Measurements from ENCODE around the gene FXN.

The FXN gene

GRCh38 chr9:69131682-69132081, 96.1 kb downstream of the FXN start:
- no peak for FAIRE-seq
- DNase-seq (ENCODE audit: insufficient read length, low spot score), result no peak
- no peak for TF ChIP-seq CTCF (IDR thresholded peaks at IDR 0.05; ENCODE audit: insufficient read depth, missing control alignments)

GRCh38 chr9:69132361-69132760, 96.8 kb downstream of the FXN start:
- DNase-seq (ENCODE audit: insufficient read length, low spot score) (no peak), FAIRE-seq (no peak)
- no peak for TF ChIP-seq CTCF (IDR thresholded peaks at IDR 0.05; ENCODE audit: insufficient read depth, missing control alignments)

- FAIRE-seq, result no peak
- DNase-seq (ENCODE audit: insufficient read length, low spot score), result no peak
- no peak for TF ChIP-seq CTCF (IDR thresholded peaks at IDR 0.05; ENCODE audit: insufficient read depth, missing control alignments)
Measured at GRCh38 chr9:69134412-69134811, 98.9 kb downstream of the FXN start.

- DNase-seq (ENCODE audit: insufficient read length, low spot score) (no peak), FAIRE-seq (no peak)
- TF ChIP-seq CTCF (IDR thresholded peaks at IDR 0.05; ENCODE audit: insufficient read depth, missing control alignments), result no peak
Measured at GRCh38 chr9:69136185-69136584, 100.6 kb downstream of the FXN start.

- FAIRE-seq (no peak), DNase-seq (ENCODE audit: insufficient read length, low spot score) (no peak)
- no peak for TF ChIP-seq CTCF (IDR thresholded peaks at IDR 0.05; ENCODE audit: insufficient read depth, missing control alignments)
Measured at GRCh38 chr9:69136779-69137178, 101.2 kb downstream of the FXN start.

- DNase-seq (ENCODE audit: insufficient read length, low spot score) (no peak), FAIRE-seq (no peak)
- no peak for TF ChIP-seq CTCF (IDR thresholded peaks at IDR 0.05; ENCODE audit: insufficient read depth, missing control alignments)
Measured at GRCh38 chr9:69137311-69137710, 101.8 kb downstream of the FXN start.

GRCh38 chr9:69139596-69139995, 104.0 kb downstream of the FXN start:
- DNase-seq (ENCODE audit: insufficient read length, low spot score), result no peak
- TF ChIP-seq CTCF (IDR thresholded peaks at IDR 0.05; ENCODE audit: insufficient read depth, missing control alignments), result no peak
- FAIRE-seq, result no peak
